ENCODE data around the gene TES. TPM values are rescaled to one million over a fixed set of nuclear protein-coding genes. Genes with fewer than 3 reads are reported as not detected.
A peak's percentile ranks its signal among the peaks of the same experiment; 100 is the strongest.
"Not testable (repeated sequence)": the region's sequence is repeated elsewhere in the genome, so short reads cannot be mapped to it uniquely, and the experiment has no call there.

The TES gene
- total and polyA plus RNA-seq, 4 experiments from 2014 or later = 109 to 248 (median 154) TPM

GRCh38 chr7:116173051-116174028 lies 37.0 kb upstream of the TES start:
- peaks cover 0 to 5% (median 0%) of the 10 kb centered on the region in 8 donors for H3K9me3 Mint-ChIP-seq
- intact Hi-C loops (cut with micrococcal nuclease) = loop anchor here (1.0 kb wide), 3 partner anchors 353 to 954 kb away; no protein-coding TSS in a partner anchor
- Histone ChIP-seq H3K27me3 (ENCODE audit: insufficient read depth, low read length) (no peaks in the 10 kb centered on the region), H3K4me1 (ENCODE audit: insufficient read depth, low read length) (no peaks in the 10 kb centered on the region), H3K27ac (ENCODE audit: low read depth, low read length) (no peak overlapping the region), H3K36me3 (ENCODE audit: insufficient read depth, low read length) (no peaks in the 10 kb centered on the region), H3K9me3 (ENCODE audit: control insufficient read depth in 1 of 2, low read length in 2 of 2) (no peaks in the 10 kb centered on the region), H3K4me3 (ENCODE audit: low read length in 2 of 2) (no peak overlapping the region)
- H3K4me1 Mint-ChIP-seq = no peaks in the 10 kb centered on the region
- ChIA-PET POLR2A (ENCODE audit: partially characterized antibody) (no interaction called here), CTCF (ENCODE audit: partially characterized antibody) (interaction anchor here (0.7 to 7.0 kb wide), 32 partner anchors 7 to 959 kb away, joined by 3 to 61 read pairs (median 4); no protein-coding TSS in a partner anchor)
- no peak overlapping the region for H3K27ac Mint-ChIP-seq
- peaks cover 10 to 11% of the 10 kb centered on the region in 2 donors for H3K27me3 Mint-ChIP-seq
- H3K36me3 Mint-ChIP-seq = no peaks in the 10 kb centered on the region
- no peak overlapping the region for H3K4me3 Mint-ChIP-seq
- peak in 4 of 5 donors; percentile 52 to 65 (median 60) for DNase-seq

- POLR2A ChIA-PET (ENCODE audit: partially characterized antibody); H3K27ac Mint-ChIP-seq; H3K27ac ChIP-seq (ENCODE audit: low read depth, low read length); H3K4me1 Mint-ChIP-seq; H3K4me1 ChIP-seq (ENCODE audit: insufficient read depth, low read length); DNase-seq; H3K4me3 ChIP-seq (ENCODE audit: low read length in 2 of 2); H3K9me3 ChIP-seq (ENCODE audit: control insufficient read depth in 1 of 2, low read length in 2 of 2); H3K36me3 Mint-ChIP-seq; H3K4me3 Mint-ChIP-seq; intact Hi-C loops (cut with micrococcal nuclease); H3K36me3 ChIP-seq (ENCODE audit: insufficient read depth, low read length); H3K27me3 ChIP-seq (ENCODE audit: insufficient read depth, low read length); H3K9me3 Mint-ChIP-seq: not testable (repeated sequence)
- CTCF ChIA-PET (ENCODE audit: partially characterized antibody) = interaction anchor here (1.5 to 7.0 kb wide), 8 partner anchors 21 to 417 kb away, joined by 4 to 61 read pairs (median 16); no protein-coding TSS in a partner anchor
- peaks cover 10 to 11% of the 10 kb centered on the region in 2 donors for H3K27me3 Mint-ChIP-seq
These were observed 35.2 kb upstream of the TES start for GRCh38 chr7:116175095-116175494.

- no peak overlapping the region for H3K4me3 ChIP-seq (ENCODE audit: low read length in 2 of 2)
- Mint-ChIP-seq H3K36me3 (no peaks in the 10 kb centered on the region), H3K27ac (no peak overlapping the region), H3K9me3 (peaks cover 0 to 5% (median 0%) of the 10 kb centered on the region in 8 donors), H3K4me1 (peaks cover 0 to 4% (median 4%) of the 10 kb centered on the region in 4 donors), H3K27me3 (peaks cover 3 to 10% of the 10 kb centered on the region in 2 donors), H3K4me3 (no peak overlapping the region)
- no peak overlapping the region for H3K27ac ChIP-seq (ENCODE audit: low read depth, low read length)
- no peaks in the 10 kb centered on the region for H3K36me3 ChIP-seq (ENCODE audit: insufficient read depth, low read length)
- CTCF ChIA-PET (ENCODE audit: partially characterized antibody) = interaction anchor here (0.8 to 7.6 kb wide), 11 partner anchors 9 to 415 kb away, joined by 3 to 409 read pairs (median 6); partner anchors contain the start of gene TES
- intact Hi-C loops (cut with micrococcal nuclease) = no loop called here
- H3K9me3 ChIP-seq (ENCODE audit: control insufficient read depth in 1 of 2, low read length in 2 of 2) = no peaks in the 10 kb centered on the region
- POLR2A ChIA-PET (ENCODE audit: partially characterized antibody) = interaction anchor here (1.8 kb wide), 1 partner anchor 59 kb away, joined by 5 read pairs; no protein-coding TSS in a partner anchor
- no peak for DNase-seq
- H3K4me1 ChIP-seq (ENCODE audit: insufficient read depth, low read length) = no peaks in the 10 kb centered on the region
- H3K27me3 ChIP-seq (ENCODE audit: insufficient read depth, low read length) = no peaks in the 10 kb centered on the region
These were observed 34.1 kb upstream of the TES start for GRCh38 chr7:116176226-116176625.

GRCh38 chr7:116177009-116177408 lies 33.3 kb upstream of the TES start:
- Mint-ChIP-seq H3K9me3 (peaks cover 0 to 5% (median 0%) of the 10 kb centered on the region in 8 donors), H3K27me3 (peaks cover 0 to 6% of the 10 kb centered on the region in 2 donors), H3K4me3 (no peak overlapping the region), H3K4me1 (peaks cover 0 to 4% (median 4%) of the 10 kb centered on the region in 4 donors), H3K27ac (no peak overlapping the region), H3K36me3 (no peaks in the 10 kb centered on the region)
- H3K27ac ChIP-seq (ENCODE audit: low read depth, low read length) = no peak overlapping the region
- H3K4me1 ChIP-seq (ENCODE audit: insufficient read depth, low read length) = no peaks in the 10 kb centered on the region
- DNase-seq = no peak
- no peaks in the 10 kb centered on the region for H3K27me3 ChIP-seq (ENCODE audit: insufficient read depth, low read length)
- no peaks in the 10 kb centered on the region for H3K9me3 ChIP-seq (ENCODE audit: control insufficient read depth in 1 of 2, low read length in 2 of 2)
- H3K36me3 ChIP-seq (ENCODE audit: insufficient read depth, low read length) = no peaks in the 10 kb centered on the region
- ChIA-PET CTCF (ENCODE audit: partially characterized antibody) (interaction anchor here (1.3 to 7.6 kb wide), 12 partner anchors 9 to 414 kb away, joined by 4 to 409 read pairs (median 6); partner anchors contain the start of gene TES), POLR2A (ENCODE audit: partially characterized antibody) (interaction anchor here (1.2 to 1.8 kb wide), 2 partner anchors 34 to 58 kb away, joined by 3 to 5 read pairs; partner anchors contain the start of gene TES)
- intact Hi-C loops (cut with micrococcal nuclease) = no loop called here
- no peak overlapping the region for H3K4me3 ChIP-seq (ENCODE audit: low read length in 2 of 2)

- peak; percentile 55 to 67 (median 63) for DNase-seq
- peaks cover 0 to 6% of the 10 kb centered on the region in 2 donors for H3K27me3 Mint-ChIP-seq
- Histone ChIP-seq H3K27me3 (ENCODE audit: insufficient read depth, low read length) (no peaks in the 10 kb centered on the region), H3K4me3 (ENCODE audit: low read length in 2 of 2) (no peak overlapping the region), H3K27ac (ENCODE audit: low read depth, low read length) (no peak overlapping the region), H3K36me3 (ENCODE audit: insufficient read depth, low read length) (no peaks in the 10 kb centered on the region), H3K9me3 (ENCODE audit: control insufficient read depth in 1 of 2, low read length in 2 of 2) (no peaks in the 10 kb centered on the region), H3K4me1 (ENCODE audit: insufficient read depth, low read length) (no peaks in the 10 kb centered on the region)
- H3K4me3 Mint-ChIP-seq = no peak overlapping the region
- CTCF ChIA-PET (ENCODE audit: partially characterized antibody) = interaction anchor here (0.6 to 7.6 kb wide), 36 partner anchors 8 to 630 kb away, joined by 3 to 409 read pairs (median 8); partner anchors contain the start of gene TES
- peaks cover 0 to 4% (median 4%) of the 10 kb centered on the region in 4 donors for H3K4me1 Mint-ChIP-seq
- peak overlapping the region in 1 of 7 donors; percentile 53 for H3K27ac Mint-ChIP-seq
- peaks cover 0 to 3% (median 1%) of the 10 kb centered on the region in 8 donors for H3K9me3 Mint-ChIP-seq
- POLR2A ChIA-PET (ENCODE audit: partially characterized antibody) = interaction anchor here (1.0 to 3.9 kb wide), 7 partner anchors 30 to 77 kb away, joined by 3 to 39 read pairs (median 5); partner anchors contain the start of gene TES
- no peaks in the 10 kb centered on the region for H3K36me3 Mint-ChIP-seq
- intact Hi-C loops (cut with micrococcal nuclease) = loop anchor here (1.0 kb wide), 2 partner anchors 31 to 56 kb away; no protein-coding TSS in a partner anchor
These were observed 30.0 kb upstream of the TES start for GRCh38 chr7:116180302-116180701.

GRCh38 chr7:116182023-116182422 lies 28.3 kb upstream of the TES start:
- H3K9me3 Mint-ChIP-seq = peaks cover 0 to 3% (median 0%) of the 10 kb centered on the region in 8 donors
- H3K36me3 ChIP-seq (ENCODE audit: insufficient read depth, low read length) = no peaks in the 10 kb centered on the region
- H3K27me3 ChIP-seq (ENCODE audit: insufficient read depth, low read length) = no peaks in the 10 kb centered on the region
- H3K4me1 Mint-ChIP-seq = peaks cover 0 to 4% (median 4%) of the 10 kb centered on the region in 4 donors
- no peak overlapping the region for H3K4me3 Mint-ChIP-seq
- ChIA-PET POLR2A (ENCODE audit: partially characterized antibody) (interaction anchor here (3.9 kb wide), 1 partner anchor 29 kb away, joined by 39 read pairs; the partner anchor contains the start of gene TES), CTCF (ENCODE audit: partially characterized antibody) (interaction anchor here (0.9 to 7.6 kb wide), 12 partner anchors 14 to 410 kb away, joined by 4 to 409 read pairs (median 14); partner anchors contain the start of gene TES)
- peaks cover 0 to 2% of the 10 kb centered on the region in 2 donors for H3K27me3 Mint-ChIP-seq
- H3K4me1 ChIP-seq (ENCODE audit: insufficient read depth, low read length) = no peaks in the 10 kb centered on the region
- no peaks in the 10 kb centered on the region for H3K36me3 Mint-ChIP-seq
- no peaks in the 10 kb centered on the region for H3K9me3 ChIP-seq (ENCODE audit: control insufficient read depth in 1 of 2, low read length in 2 of 2)
- H3K27ac Mint-ChIP-seq = no peak overlapping the region
- no peak overlapping the region for H3K27ac ChIP-seq (ENCODE audit: low read depth, low read length)
- DNase-seq = no peak
- H3K4me3 ChIP-seq (ENCODE audit: low read length in 2 of 2) = no peak overlapping the region
- intact Hi-C loops (cut with micrococcal nuclease) = no loop called here

All from CD4-positive, alpha-beta memory T cell (primary cell).